IPS-NIHi7 (cell line): ENCODE measurements around the gene PTPRD.

Experiments
- DNase-seq: peaks from one replicate; pipeline ENCODE4 v3.0.0; 2012; ENCODE audit warnings: mixed read lengths; ENCODE audit errors: extremely low spot score

The PTPRD gene

DNA sequence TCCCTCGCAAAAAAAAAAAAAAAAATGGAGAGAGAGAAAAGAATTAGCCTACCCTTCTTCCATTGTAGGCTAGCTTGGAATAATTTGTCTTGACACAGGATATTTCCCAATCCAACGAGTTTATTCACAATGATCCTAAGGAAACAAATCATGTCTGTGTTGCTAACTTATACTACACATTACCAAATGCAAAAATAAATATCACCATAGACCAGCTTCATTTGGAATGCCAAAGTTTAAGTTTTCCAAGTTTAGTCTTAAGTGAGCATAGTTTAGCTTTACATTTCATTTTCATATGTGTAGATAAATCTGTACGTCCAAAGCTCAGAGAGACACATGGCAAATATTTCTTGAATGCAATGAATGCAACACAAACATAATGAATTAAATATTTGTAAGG, 1707.1 kb downstream of the PTPRD start:
- no peak for DNase-seq

DNA sequence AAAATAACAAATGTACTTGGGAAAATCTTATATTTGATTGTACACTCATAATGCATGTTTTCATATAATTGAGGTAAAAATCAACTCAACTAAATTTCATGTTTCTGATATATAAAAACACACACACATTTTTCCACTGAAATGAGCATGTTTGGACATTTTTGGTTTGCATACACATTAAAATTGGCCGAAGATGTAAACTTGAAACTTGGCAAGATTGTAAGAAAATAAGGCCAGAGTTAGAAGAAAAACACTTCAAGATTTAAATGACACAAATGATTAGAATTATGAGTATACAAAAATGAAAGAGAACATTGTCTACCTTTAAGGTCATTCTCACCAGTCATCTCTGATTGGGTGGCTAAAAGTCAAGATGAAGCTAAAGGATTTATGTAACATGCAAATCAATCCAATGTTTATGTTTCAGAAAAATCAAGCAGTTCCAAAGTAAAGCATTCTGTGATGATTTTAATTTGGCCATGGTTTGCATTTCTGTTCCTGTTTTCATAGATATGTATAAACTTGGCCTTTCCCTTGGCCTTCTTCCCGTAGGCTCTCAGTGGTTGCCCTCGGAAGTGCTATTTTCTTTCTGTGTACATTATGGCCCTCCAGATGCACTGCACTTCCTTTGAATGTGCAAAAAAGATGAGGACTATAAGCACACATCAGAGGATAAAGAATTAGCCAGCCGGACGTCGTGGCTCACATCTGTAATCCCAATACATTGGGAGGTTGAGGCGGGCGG, 1707.9 kb downstream of the PTPRD start:
- no peak for DNase-seq

DNA sequence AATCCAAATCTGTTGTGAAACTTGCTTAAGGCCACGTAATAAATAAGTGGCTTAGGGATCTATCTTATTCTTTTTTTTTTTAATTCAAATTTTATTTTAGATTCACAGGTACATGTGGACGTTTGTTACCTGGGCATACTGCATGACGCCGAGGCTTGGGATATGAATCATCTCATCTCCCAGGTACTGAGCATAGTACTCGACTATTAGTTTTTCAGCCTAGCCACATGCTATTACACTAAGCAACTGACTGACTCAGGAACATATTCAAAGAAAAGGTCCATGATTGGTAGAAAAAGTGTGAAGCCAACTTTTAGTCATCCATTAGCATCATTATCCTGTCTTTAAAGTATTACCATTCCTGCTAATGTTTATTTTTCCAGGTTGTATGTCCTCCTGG, 1709.7 kb downstream of the PTPRD start:
- no peak for DNase-seq

DNA sequence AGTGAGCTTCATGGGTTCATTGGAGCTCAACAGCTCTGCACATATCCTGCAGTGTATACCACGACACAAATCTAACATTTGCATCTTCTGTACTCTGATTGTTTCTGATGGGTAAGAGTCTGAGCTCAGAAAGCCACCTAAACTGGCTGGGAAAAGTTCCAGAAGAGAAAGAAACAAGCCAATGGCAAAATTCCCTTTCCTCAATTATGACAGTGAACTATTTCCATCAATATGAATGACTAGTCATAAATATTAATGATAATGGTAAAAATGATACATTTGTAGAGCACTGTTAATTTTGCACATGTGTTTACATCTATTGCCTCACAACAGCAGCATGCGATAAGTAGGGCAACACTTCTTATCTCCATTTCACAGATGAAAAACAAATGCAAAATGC, 1711.7 kb downstream of the PTPRD start:
- DNase-seq, result no peak

DNA sequence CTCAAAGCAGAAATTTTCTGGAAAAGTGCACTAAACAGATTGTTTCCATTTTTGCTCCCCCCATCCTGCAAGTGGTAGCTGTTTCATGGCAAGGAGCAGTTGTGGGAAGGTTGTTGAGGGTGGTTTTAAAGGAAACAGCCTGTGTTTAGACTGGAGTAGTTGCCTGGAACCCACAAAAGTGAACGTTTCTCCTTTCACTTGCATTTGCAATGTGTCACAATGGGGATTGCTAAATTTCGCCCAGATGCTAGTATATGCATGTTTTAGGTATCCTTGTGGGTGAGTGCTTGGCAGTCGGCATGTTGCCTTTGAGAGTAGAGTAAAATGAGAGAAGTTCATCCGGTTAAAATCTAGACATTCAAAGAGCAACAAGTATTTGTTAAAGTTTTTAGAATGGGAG, 1713.3 kb downstream of the PTPRD start:
- DNase-seq, result no peak

DNA sequence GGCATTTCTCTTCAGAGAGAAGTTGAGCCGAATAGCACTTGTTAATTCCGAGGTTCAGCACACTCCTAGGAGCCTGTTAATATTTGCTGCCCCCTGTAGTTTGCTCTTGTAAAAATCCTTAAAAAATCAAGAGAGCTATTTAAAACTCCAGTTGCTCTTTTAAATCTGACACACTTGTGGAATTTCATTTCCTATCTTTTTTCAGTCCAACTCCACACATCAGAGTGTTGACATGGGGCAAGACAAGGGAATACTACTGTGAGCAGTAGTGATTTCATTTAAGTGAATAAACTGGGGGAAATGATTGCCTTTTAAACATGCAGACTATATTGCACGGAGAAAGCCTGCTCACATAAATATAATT, 1717.0 kb downstream of the PTPRD start:
- peak; percentile 46 for DNase-seq

DNA sequence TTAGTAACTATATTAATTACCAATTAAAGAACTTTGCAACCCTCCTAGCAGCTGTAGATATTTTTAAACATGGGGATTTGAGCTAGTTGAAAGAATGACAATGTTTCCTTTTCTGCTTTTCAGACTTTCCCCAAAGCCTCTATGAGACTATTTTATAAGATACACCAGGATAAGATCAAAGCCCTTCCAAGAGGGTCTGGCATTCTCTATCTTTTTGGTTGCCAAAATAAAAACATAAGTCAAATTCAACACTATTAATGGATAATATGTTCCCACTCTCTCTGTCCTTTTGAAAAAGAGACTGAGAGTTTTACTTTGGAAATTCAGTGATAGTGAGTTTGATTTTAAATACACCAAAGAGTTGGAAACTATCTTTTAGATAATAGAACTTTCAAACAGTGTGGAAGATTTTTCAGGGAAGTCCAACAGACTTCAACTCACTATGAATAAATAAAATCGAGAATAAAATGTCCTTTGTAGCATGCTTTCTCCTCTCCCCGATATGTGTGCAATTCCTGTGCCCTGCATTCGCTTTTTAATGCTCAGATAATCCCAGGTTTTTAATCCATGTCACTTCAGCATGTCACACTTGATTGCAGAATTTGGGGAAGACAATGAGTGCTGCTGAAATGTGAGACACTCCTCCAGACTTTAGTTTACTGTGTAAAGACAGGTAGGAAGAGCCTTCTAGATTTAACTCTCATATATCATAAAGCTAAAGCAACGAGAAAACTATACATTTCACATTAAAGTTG, 1717.5 kb downstream of the PTPRD start:
- no peak for DNase-seq

DNA sequence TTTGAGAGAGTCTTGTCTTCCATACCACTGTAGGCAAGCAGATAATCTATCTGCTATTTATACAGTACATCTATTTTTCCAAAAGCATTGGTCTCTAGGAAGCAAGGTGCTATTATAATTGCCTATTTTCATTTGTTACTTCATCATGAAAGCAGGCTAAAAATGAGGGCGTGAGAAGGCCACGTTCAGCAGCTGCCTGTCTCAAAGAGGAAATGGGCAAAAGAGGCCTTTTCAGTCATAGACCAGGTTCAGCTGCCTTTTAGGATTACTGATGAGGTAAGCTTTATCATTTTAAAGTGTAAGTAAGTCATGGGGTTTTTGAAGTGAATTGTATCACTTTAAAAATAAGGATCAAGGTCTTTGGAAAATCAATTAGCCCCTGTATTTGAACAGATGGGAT, 1722.1 kb downstream of the PTPRD start:
- no peak for DNase-seq

DNA sequence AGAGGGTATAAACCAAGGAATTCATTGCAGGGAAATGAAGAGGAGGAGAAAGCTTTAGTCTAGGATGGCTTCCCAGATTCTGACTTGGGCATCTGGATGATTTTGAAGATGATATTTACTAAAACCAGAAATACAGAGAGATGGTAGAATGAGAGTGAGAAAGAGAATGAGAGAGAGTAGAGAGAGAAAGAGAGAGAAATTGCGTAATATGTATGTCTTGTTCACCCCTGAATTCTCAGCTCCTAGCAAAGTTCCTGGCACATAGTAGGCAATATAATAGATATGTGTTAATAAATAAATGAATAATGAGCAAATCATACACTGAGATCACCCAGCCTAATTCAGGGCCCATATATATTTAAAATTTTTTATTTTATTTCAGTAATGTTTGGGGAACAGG, 1723.7 kb downstream of the PTPRD start:
- DNase-seq, result no peak

DNA sequence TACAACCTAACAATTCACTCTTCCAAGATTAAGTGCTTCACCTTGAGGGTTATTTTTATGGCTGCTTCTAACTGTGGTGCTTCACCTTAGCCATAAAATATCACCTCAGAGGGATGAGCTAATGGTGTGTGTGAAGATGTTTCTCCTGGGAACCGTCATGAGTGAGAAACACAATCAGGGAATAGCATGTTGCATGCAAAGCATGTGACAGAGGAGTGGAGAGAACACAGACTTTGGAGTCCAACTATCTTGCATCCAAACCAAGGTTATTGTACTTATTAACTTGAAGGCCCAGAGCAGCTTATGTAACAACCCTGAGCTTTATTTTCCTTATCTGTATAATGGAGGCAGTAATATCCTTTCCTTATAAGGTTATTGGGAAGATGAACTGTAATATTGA, 1724.2 kb downstream of the PTPRD start:
- no peak for DNase-seq

DNA sequence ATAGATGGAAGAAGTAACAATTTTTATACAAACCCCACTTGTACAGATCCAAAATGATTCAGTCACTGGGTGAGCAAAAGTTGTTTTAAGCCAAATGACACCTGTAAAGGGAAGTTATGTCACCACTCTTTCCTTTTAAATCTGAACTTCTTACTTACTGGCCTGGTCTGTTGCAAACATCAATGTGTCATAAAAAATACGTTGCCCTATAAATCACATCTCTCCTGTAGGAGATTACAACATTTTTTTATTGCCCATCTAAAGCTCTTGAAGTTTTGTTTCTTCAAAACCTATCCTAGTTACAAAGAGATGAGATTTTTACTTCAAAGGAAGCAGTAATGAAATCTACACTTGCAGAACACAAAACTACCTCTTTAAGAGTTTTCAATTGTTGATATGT, 1725.4 kb downstream of the PTPRD start:
- DNase-seq, result no peak

DNA sequence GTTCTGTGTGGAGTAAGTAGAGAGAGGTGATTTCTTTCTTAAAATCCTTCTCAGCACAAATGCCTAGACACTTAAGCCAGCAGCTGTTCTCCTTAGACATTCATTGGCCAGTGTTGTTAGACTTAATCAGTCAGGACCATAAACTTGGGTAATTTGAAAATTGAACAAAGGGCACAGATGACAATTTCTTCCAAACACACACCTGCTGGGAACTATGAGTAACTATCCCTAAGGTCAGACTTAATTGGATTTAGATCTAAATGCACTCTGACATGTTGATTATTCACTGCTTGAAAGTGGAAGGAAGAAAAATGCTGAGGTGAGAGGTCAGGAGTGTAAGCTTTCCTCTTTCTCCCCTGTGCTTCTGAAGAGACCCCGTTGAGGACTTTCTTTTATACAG, 1729.5 kb downstream of the PTPRD start:
- no peak for DNase-seq

DNA sequence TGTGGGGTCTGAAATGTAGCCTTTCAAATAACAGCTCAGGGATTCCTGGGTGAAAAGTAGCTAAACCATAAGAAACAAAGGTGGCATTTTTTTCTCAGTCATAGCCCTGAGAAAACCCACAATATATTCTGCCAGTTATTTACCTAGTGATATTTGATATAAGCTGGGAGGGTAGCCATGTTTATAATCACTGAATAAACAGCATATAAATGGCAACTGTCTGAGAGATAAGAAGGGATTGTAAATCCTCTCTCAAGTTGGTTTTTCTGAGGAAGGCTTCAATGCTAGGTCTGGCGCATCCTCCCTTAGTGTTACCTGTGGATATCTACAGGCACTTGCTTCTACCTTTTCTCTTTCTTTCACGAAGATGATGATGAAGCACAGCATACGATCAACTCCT, 1732.7 kb downstream of the PTPRD start:
- DNase-seq, result no peak

DNA sequence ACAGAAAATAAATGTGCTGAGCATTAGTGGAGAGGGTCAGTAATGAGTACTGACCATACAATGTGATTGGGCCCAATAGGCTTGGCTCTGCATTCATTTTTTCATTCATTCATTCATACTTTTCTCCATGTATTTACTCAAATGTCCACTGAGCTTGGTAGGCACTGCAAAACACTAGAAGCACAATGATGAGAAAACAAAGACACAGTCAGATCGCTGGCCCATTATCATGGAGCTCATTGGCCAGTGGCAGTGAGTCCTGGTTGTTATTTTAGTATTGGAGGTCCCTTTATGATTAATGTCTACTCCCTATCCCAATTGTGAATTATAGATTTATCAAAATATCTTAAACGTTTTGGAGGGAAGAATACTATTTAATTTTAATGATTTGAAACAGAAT, 1733.5 kb downstream of the PTPRD start:
- no peak for DNase-seq

DNA sequence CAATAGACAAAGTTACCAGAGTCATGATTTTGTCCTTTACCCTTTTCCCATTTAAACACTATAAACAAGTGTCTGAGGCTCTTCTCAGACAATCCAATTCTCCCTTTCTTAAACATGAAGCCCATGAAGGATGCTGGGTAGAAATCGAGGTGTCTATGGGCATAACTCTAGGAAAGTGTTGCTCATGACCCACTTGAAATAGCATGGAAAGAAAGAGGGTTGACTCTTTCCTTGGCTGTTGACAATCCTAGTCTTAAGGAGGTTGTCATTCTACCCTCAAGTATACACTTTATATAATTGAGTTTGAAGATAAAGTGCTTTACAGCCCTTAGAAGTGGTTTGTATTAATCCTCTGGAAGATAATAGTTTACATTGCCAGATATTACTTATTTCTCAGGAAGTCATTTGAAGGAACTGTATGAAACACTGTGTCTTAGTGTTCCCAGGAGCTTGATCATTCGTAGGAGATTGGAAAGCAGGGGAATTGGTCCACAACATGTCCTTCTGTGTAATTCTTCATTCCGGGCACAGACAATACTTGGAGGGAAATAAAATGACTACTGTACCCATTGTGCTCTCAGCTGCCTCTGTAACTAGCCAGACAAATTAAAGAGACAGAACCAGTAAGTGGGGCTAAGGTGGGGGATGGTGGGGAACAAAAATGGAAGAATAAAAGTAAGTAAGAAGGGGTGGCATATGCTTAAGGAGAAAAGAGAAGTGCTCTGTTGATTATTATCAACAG, 1734.9 kb downstream of the PTPRD start:
- no peak for DNase-seq

DNA sequence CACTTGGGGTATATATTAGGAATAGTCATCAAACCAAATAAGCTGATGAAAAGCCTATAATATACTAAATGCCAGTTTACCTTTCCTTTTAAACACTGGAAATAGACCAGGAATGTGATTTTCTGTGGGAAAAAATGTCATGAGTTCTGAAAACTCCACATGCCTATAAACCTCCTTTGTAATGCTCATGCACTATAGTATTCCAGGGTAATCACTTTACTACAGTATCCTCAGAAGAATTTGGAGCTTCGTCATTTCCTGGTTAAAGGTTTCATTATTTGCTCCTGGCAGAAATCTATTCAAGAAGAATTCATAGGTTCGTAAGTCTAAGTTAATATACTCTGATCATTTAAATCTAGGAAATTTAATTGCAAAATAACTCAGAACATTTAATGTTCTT, 1736.5 kb downstream of the PTPRD start:
- DNase-seq, result no peak

DNA sequence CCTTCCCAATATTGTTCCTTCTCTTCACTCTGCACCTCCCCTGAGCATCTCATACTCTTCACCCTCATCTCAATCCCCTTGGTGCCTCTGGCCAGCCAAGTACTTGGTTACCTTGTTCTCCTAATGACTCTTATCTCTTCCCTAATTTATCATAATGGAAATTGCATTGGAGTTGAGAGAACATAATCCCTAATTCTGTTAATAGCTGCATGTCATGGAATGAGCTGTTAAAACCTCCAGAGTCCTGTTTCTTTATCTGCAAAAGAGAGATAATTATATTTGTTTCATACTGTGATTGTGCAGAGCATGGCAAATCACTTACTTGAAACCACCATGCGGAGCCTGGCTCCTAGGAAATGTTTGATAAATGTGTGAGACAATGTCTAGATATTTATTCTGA, 1738.3 kb downstream of the PTPRD start:
- no peak for DNase-seq

DNA sequence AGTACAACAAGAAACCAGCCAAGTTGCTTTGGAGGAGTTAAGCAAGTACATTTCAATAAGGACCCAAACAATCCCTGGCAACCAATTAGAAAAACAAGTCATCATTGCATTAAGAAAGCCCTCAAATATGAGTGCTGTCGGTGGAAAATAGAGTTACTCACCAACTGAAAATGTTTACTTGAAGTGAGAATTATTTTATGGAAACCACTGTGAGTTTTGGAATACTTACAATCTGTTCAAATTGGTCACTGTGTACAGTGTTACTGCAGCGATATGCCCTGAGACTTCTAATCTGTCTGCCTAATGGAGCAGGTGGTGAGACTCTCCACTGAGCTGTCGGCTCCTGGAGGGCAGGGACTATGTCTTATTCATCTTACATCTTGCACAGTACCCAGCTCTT, 1740.0 kb downstream of the PTPRD start:
- DNase-seq, result no peak

DNA sequence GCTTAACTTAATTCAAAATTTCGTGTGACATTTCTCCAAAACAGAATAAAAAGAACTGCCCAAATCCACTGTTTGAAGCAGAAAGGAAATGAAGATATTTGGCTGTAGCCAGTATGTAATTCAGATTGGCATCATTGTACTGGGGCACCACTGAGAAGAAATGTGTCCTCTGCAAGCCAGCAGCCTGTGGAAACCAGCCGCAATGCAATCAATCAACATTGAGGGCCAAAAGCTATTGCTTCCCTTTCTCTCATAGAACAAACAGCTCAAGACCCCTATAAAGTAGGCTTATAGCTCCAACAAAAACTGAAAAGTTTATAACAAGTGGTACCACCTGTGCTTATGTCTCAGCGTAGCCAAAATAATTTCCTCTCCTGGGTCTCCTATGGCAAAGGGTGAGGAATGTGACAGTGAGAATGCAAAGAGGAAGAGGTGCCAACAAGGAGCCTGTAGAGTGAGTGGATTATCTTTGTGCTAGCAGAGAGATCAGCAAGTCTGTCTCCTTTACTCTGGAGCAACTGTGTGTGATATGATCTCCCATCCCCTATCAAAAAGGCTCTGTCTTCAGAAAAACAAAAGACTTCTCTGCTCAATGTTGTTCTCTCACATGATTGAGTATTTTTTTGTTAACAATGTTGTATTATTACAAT, 1740.9 kb downstream of the PTPRD start:
- DNase-seq, result no peak

DNA sequence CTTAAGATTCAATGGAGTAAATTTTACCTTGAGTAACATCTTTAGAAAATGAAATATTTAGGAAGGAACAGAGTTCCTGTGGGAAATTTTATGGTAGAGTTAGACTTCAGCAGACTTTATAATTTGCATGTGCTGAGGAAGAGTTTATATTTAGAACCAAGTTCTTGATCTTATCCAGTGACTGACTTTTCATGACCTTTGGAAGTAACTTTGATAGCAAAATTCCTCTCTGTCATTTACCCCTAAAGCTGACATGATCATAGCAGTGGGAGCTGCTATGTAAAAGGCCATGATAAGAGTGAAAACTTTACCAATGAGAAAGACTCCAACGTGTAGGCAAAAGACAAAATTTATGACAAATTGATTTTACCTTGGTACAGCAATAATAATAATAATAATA, 1741.4 kb downstream of the PTPRD start:
- DNase-seq, result no peak

DNA sequence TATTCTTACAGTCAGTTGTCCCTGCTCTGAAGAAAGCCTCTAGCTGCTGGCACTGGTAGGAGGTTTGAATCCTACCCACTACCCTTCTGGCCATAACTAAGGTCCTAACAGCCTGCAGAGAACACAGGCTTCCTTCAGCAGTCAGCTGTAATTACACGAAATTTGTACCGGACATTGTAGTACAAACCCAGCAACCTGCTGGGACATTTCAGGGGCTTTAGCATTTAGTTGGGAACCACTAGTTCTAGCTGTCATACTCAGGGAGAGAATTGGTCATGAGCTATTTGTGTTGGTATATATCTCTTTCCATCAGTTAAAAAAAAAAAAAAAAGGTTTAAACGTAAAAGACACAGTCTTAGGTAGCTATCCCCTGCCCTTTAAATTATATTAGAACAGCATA, 1743.0 kb downstream of the PTPRD start:
- DNase-seq, result no peak

DNA sequence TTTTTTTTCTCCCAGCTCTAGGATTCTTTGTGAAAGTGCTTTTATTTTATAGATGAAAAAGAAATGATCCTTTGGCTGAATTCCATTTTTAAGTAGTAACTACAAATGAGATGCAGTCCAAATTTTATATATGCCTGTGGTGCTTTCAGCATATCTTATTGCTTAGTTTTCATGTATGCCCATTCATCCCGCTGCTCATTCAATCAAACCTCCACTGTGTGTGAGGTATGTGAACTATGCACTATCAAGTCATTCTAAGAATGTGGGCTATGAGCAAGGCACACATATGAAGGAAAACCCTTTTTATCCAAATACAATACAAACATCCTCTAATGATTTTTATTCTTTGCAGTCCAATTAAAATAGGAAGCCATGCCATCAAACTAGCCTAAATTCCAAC, 1744.2 kb downstream of the PTPRD start:
- no peak for DNase-seq
